Measurements from ENCODE around the gene OPCML.
"Not testable (repeated sequence)": the region's sequence is repeated elsewhere in the genome, so short reads cannot be mapped to it uniquely, and the experiment has no call there.

Gene OPCML

GRCh38 chr11:132421555-132421954 is 1110.7 kb downstream of the OPCML start:
- no peak for DNase-seq (ENCODE audit: low read depth)

- no peak for DNase-seq (ENCODE audit: low read depth)
These were observed 1117.8 kb downstream of the OPCML start for GRCh38 chr11:132414451-132414850.

GRCh38 chr11:132410383-132410782 is 1121.9 kb downstream of the OPCML start:
- no peak for DNase-seq (ENCODE audit: low read depth)

- no peak for DNase-seq (ENCODE audit: low read depth)
These were observed 1122.5 kb downstream of the OPCML start for GRCh38 chr11:132409573-132410355.

GRCh38 chr11:132408877-132409276 is 1123.4 kb downstream of the OPCML start:
- no peak for DNase-seq (ENCODE audit: low read depth)

GRCh38 chr11:132405728-132406127 is 1126.6 kb downstream of the OPCML start:
- no peak for DNase-seq (ENCODE audit: low read depth)

GRCh38 chr11:132402071-132402684 is 1130.1 kb downstream of the OPCML start:
- DNase-seq (ENCODE audit: low read depth), result no peak

GRCh38 chr11:132396318-132396717 is 1136.0 kb downstream of the OPCML start:
- DNase-seq (ENCODE audit: low read depth), result no peak

GRCh38 chr11:132395434-132395833 is 1136.9 kb downstream of the OPCML start:
- no peak for DNase-seq (ENCODE audit: low read depth)

- no peak for DNase-seq (ENCODE audit: low read depth)
These were observed 1152.8 kb downstream of the OPCML start for GRCh38 chr11:132379540-132379939.

GRCh38 chr11:132373405-132374143 is 1158.7 kb downstream of the OPCML start:
- DNase-seq (ENCODE audit: low read depth), result no peak

- DNase-seq (ENCODE audit: low read depth), result not testable (repeated sequence)
These were observed 1162.2 kb downstream of the OPCML start for GRCh38 chr11:132370114-132370513.

- DNase-seq (ENCODE audit: low read depth), result no peak
These were observed 1165.0 kb downstream of the OPCML start for GRCh38 chr11:132367293-132367692.

GRCh38 chr11:132365650-132366049 is 1166.7 kb downstream of the OPCML start:
- DNase-seq (ENCODE audit: low read depth), result no peak

Data from stimulated activated CD8-positive, alpha-beta memory T cell treated with anti-CD3 and anti-CD28 coated beads, Interleukin-15, amount 100 ng/mL, for 1 hour (primary cell).